ENCODE measurements around the gene MRPL39.

Gene MRPL39

DNA sequence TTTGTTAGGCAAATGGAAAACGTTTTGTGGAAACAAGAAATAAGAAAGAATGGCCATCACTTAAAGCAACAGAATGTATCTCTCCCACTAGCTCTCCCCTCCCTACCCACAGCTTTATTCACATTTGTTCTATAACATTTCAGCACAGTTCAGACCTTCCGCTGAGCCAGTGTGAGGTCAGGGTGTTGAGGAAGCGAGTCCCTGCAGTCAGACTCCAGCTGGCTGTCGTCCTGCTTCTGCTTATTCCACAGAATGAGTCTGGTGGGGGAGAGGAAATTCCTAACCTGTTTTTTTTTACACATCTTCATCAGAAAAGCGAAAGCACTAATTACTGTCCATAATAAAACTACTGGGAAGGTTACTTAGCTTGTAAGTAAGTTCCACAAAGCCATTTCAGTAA lies 39.0 kb downstream of the MRPL39 start:
- no peak for ATAC-seq
- DNase-seq, result peak; percentile 33

DNA sequence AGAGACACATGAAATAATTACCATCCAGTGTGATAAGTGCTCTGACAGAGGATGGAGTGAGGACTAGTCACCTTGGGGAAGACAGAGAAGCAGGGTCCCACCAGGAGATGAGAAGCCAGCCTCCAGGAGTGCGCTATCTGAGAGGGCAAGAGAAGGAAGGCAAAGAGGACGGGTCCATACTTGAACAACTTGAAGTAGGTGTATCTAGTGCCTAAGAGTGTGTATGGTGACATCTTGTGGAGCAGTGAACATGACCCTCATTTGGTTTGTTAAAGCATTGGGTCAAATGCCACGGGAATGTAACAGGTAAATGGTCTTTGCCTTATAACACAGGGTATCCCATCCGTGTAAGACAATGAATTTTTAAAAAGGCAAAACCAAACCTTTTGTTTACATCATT lies 39.8 kb downstream of the MRPL39 start:
- no peak for DNase-seq
- peak; percentile 22 for ATAC-seq

DNA sequence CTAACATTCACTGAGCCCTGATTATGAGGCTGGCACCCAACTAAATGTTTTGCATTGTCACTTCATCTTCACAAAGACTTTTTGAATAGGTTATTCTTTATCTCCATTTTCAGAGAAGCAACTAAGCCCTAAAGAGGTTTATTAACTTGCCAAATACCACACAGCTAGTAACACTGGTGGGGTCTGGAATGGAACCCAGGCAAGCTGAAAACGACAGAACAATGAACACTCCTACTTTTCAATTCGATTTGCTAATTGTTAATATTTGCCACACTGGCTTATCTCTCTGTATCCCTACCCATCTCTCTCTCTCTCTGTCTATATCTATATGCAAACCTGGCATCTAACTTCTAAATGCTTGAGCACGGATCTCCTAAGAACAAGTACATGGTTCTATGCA lies 40.6 kb downstream of the MRPL39 start:
- DNase-seq, result no peak
- no peak for ATAC-seq

DNA sequence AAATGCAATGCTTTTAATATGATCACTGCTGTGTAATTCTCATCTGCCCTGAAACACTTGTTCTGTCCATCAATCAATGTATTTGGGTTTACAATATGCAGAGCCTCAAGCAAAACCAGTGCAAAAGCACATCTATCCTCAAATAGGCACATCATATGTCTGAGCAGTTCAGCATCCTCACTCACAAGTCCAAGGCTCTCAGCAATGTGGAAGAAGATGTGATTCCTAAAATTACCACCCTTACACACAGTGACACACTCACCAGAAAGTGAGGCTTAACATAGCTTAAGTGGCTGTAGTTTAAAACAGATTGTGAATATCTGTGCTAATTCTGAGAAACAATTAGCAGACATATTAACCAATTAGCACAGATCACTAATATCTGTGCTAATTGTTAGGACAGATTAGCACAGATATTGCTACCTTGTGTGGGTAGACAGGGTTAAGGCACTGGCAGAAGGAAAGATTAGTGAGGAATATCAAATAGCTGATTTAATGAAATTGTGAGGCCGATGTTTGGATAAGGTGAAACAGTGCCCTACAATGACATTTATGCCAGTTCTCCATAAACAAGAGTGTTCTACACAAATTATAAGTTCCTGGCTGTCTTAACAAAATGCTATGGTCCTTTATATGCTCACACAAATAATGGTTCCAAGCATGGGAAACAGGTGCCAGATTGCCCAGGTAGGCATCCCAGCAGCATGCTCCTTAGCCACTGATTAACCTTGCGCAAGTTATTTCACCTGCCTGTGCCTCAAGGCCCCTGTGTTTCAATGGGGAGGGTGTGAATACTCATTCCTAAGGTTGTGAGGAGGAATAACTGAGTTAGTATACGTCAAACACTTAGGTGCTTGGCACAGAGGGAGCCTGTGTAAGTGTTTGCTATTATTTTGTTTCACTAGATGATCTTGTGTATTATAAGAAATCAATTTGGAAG lies 41.7 kb downstream of the MRPL39 start:
- no peak for ATAC-seq
- DNase-seq, result no peak

DNA sequence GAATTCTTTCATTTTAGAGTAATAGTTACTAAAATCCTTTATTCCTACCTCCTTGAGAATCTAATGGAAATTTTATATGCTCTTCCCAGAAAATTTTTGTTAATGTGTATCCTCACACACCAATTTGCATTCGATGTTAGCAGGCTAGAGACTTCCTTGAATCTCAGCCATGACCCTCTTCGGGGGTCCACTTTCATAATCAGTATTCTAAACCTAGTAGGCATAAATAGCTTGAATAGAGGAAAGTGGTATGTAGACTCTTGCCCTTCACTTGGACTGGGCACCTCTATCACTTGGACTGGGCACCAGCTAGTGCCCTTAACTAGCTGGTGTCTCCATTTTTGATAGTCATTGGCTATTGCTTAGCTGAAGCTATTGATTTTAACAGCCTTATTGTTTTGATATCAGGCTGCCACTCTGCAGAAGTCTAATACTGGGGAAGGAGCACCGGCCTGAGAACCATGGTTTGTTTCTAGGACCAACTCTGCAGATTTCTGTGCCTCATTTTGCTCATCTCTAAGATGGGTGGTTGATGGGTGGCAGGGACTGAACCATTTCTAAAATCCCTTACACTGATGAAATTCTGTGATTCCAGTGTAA lies 42.8 kb downstream of the MRPL39 start:
- ATAC-seq (no peak), DNase-seq (no peak)

DNA sequence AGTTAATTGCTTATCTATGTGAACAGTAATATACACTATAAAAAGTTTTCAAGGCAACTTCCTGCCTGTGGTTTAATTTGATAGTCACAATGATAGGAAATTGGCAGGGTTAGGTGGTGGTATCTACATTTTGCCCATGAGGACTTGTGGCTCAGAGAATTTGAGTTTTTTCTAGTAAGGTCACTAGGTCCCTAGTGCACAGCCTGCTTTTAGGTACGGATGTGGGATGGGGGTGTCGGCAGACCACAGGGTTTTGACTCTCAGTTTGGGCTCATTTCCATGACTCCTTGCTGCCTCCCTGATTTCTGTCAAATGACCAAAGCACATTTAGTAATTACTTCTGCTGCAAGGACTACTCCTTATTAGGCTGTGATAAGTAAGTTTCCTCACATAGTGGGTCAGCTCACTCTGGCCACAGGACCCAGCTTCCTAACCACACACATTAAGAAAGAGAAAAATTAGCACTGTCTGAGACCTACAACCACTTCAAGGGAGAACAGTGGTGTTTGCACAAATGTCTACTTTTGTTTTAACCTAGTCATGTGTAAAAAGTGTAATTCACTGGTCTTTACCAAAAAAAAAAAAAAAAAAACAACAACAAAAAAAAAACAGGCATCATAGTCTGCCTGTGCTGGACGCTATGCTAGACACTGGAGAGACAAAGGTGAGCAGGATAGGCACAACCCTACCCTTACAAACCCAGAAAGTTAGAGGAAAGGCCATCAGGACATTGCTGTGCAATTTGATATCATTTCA lies 43.7 kb downstream of the MRPL39 start:
- peak; percentile 54 for DNase-seq

DNA sequence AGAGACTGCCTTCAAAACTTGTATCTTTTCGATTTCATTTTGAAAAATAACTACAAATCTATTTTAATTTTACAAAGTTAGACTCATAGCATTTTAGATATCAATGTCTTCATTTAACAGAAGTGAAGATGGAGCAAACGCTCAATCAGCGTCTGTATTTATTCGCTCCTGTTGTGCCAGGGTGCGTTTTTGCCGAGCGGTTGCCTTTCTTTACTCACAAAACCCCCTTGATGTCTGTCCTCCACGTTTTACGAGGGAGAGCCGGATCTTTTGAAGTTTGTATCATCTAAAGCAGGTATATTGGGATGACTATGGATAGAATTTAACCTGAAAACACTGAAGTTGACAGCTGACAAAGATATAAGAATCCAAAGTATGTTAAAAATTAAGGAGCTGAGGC lies 44.6 kb downstream of the MRPL39 start:
- ATAC-seq, result no peak
- no peak for DNase-seq

More for the DNA sequence above, 43.7 kb downstream of the MRPL39 start:
- peak; percentile 8 for ATAC-seq

DNA sequence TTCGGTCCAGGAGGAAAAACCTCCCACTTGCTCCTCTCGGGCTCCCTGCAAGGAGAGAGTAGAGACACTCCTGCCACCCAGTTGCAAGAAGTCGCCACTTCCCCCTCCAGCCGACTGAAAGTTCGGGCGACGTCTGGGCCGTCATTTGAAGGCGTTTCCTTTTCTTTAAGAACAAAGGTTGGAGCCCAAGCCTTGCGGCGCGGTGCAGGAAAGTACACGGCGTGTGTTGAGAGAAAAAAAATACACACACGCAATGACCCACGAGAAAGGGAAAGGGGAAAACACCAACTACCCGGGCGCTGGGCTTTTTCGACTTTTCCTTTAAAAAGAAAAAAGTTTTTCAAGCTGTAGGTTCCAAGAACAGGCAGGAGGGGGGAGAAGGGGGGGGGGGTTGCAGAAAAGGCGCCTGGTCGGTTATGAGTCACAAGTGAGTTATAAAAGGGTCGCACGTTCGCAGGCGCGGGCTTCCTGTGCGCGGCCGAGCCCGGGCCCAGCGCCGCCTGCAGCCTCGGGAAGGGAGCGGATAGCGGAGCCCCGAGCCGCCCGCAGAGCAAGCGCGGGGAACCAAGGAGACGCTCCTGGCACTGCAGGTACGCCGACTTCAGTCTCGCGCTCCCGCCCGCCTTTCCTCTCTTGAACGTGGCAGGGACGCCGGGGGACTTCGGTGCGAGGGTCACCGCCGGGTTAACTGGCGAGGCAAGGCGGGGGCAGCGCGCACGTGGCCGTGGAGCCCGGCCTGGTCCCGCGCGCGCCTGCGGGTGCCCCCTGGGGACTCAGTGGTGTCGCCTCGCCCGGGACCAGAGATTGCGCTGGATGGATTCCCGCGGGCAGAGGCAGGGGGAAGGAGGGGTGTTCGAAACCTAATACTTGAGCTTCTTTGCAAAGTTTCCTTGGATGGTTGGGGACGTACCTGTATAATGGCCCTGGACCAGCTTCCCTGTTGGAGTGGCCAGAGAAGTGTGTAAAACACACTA lies 45.3 kb downstream of the MRPL39 start:
- DNase-seq (peak; percentile 87), ATAC-seq (peak; percentile 69)

DNA sequence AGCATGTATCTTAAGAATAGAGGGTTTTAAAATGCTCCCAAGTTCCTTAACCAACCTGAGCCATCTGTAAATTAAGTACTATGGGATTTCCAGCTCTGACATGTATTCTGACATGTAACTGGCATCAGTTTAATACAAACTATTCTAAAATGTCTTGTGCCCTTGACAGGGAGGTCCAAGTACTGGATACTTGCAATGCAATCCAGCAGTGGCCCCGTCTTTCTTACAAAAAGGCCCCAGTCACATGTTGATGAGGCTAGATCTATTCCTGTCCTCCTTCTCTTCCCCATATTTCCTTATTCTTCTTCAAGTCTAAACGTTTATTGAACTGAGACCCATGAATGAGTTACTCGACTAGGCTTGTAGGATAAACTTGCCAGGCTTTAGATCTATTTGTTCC lies 46.4 kb downstream of the MRPL39 start:
- DNase-seq (no peak), ATAC-seq (no peak)

DNA sequence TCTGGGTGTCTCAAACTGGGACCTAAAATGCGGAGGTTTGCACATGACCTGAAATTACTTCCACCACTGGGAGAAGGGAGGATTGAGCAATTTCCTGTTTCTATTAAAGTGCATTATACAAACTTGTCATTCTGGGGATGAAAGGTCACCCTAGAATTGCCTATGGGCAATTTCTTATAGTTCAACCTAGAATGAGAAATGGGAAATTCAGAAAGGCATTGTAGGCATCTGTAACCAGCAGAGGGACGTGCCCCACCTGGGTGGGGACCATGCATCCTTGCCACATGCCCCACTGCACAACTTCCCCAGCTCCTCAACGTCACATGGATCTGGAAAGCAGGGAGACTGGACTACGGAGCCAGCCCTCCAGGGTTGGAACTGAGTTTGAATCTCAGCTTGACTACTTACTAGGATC lies 47.0 kb downstream of the MRPL39 start:
- peak; percentile 36 for ATAC-seq

DNA sequence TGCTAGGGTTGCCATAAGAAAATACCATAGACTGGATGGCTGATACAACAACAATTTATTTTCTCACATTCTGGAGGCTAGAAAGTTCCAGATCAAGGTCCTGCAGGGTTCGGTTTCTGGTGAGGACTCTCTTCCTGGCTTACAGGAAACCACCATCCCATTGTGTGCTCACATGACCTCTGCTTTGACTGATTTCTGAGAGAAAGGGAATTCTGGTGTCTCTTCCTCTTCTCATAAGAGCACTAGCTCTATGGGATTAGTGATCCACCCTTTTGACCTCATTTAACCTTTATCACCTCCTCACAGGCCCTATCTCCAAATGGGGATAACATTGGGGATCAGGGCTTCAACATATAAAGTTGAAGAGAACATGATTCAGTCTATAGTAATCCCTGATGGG lies 47.5 kb downstream of the MRPL39 start:
- ATAC-seq (no peak), DNase-seq (no peak)

More for the DNA sequence above, 47.0 kb downstream of the MRPL39 start:
- DNase-seq, result peak; percentile 57

DNA sequence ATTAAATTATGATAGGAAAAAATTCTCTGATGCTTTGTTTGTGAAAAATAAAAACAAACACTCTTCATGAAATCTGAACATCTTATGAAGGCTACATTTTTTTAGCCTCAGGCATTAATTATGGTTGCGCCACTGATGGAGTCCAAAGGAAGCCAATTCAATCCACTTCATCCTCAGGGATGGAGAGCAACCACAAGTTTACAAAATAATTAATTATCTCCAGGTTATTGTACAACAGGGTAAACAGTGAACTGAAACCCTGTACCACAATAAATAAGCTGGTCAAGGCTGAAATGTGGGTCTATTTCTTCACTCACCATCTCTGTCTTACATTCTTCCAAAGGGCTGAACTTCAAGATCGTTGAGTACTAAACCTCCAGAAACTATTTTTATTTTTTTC lies 49.2 kb downstream of the MRPL39 start:
- DNase-seq, result no peak
- no peak for ATAC-seq

DNA sequence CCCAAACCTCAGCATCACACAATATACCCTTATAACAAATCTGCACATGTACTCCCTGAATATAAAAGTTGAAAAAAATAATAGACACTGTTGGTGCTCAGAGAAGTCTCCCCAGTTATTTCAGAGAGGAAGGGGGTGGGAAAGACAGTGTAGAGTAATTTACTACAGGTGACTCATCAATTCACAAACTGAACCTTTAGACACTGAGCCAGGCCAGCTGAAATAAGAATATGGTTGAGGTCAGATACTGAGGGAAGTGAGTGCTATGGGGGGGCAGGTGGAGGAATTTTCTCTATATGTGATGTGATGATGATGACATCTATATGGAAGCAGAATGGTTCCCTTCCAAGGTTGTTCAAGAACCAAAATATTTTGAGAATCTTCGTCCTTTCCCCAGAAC lies 50.1 kb downstream of the MRPL39 start:
- DNase-seq (no peak), ATAC-seq (no peak)

DNA sequence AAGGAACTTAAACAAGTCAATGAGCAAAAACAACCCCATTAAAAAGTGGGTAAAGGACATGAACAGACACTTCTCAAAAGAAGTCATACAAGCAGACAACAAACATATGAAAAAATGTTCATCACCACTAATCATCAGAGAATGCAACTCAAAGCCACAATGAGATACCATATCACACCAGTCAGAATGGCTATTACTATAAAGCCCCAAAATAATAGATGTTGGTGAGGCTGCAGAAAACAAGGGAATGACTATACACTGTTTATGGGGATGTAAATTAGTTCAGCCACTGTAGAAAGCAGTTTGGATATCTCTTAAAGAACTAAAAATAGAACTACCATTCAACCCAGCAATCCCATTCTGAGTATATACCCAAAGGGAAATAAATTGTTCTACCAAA lies 51.2 kb downstream of the MRPL39 start:
- ATAC-seq (no peak), DNase-seq (no peak)

DNA sequence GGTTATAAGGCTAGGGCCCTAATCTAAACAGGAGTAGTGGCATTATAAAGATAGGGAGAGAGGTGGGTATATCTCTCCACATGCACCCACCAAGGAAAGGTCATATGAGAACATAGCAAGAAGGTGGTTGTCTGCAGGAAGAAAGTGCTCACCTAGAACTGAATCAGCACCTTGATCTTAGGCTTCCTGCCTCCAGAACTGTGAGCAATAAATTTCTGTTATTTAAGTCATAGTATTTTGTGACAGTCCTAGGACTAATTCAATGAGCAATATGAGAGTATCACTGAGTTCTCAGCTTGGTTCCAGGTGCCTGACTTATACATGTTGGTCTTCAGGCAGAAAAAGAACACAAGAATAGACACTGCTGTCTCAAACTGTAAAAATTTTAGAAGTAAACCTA lies 51.8 kb downstream of the MRPL39 start:
- ATAC-seq (peak; percentile 58), DNase-seq (no peak)

DNA sequence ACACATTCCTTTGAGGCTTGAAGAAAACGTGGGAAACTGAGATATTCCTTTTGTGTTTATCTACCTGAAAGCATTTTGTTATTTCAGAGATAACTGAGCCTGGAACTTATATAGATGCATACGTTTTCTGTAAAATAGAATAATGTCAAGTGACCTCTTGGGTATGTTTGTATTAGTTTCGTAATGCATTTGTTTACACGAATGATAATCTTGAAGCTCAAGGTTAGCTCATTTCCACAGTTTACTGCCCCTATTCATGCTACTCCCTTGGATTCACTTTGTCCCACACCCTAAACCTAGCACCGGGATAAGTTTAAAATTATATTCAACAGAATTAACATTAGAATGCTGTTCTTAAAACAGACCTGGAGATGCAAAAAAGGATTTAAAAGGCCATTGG lies 54.4 kb downstream of the MRPL39 start:
- no peak for DNase-seq
- ATAC-seq, result no peak

DNA sequence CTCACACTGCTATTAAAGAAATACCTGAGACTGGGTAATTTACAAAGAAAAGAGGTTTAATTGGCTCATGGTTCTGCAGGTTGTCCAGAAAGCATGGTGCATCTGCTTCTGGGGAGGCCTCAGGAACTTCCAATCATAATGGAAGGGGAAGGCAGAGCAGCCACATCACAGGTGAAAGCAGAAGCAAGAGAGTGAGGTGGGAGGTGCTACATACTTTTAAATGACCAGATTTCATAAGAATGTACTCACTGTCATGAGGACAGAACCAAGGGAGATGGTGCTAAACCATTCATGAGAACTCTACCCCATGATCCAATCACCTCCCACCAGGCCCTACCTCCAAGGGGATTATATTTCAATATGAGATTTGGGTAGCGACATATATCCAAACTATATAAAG lies 55.7 kb downstream of the MRPL39 start:
- no peak for ATAC-seq
- no peak for DNase-seq

DNA sequence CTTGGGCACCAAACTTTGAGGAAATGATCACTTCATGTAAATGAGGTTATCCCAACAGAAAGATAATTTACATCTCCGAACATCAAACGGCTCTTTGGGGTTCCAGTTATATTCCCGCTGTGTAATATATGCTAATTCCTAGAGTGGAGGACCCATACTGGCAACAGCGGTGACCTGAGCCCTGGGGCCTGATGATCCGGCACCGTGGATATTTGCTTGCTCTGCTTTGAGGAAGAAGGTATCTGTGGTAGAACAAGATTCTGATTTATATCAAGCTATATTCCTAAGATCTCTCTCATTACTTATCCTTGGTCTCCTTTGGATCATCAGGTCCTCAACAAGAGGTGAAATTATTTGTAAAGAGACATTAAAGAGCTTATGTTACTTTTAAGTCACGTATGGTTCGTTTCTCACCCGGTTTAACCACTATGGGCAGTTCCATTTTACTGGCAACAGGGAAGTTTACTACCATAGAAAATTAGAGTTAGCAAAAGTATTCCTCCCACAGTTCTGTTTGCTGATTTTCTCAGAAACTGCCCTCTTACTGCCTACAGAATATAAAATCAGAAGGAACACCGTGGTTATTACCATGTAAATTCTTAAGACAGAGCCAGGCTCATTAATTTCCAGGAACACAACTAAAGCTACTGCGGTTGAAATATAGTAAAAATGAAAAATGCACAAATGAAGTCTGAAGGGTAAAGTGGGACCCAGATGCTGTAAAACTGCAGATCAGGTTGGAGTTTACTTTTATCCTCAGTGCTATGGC lies 56.7 kb downstream of the MRPL39 start:
- no peak for DNase-seq
- no peak for ATAC-seq

DNA sequence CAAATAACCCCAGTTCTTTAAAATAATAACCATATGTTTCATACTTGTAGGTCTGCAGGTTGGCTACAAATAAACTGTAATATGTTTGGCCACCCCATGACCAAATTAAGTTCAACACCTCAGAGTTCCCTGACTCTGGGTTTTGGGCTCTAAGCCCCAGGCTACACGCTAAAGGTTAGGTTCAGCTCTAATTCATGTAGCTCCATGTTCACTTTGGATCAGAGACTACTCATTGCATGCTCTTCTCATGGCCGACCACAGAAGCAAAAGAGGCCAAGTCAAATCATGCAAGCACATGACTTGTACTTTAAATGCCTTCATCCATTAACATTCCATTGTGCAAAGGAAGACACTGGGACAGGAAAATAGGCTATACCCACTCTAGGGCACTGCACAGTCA lies 66.2 kb downstream of the MRPL39 start:
- DNase-seq (no peak), ATAC-seq (peak; percentile 40)

DNA sequence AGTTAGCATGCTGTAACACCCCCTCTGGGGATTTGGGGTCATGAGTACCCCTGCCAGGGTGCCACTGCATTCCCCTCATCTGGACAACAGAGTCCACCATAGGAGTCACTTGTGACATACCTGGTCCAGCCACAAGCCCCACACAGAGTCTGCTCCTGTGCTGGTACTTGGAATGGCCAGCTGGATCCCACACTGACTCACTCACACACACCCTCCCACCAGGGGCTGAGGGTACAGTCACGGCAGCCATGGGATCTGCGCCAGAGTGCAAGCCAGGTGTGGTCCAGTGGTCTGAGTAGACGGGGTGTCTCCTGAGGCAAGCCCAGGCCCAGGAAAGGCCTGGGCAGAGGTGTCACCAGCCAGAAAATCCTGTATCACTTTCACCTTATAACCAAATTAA lies 67.7 kb downstream of the MRPL39 start:
- no peak for ATAC-seq
- DNase-seq, result no peak

DNA sequence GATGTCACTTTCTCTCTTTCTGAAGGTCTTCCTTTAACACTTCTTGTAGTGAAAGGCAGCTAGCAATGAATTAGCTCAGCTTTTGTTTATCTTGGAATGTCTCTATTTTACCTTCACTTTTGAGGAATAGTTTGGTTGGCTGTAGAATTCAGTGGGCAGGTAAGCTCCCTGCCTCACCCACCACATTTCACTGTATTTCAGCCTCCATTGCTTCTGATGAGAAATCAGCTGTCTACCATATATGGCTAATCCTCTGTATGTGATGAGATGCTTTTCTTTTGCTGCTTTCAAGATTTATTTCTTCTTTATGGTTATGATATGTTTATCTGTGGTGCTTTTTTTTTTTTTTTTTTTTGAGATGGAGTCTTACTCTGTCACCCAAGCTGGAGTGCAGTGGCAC lies 70.1 kb downstream of the MRPL39 start:
- no peak for ATAC-seq
- no peak for DNase-seq

All from stimulated activated naive CD8-positive, alpha-beta T cell treated with anti-CD3 and anti-CD28 coated beads, Interleukin-15, Interleukin-2, amounts not matched to agents 100 U/mL and 50 U/mL, for 24 hours (primary cell).